ENCODE results near the gene NAGPA.

GRCh38 chr16:5034167-5034523 is 410 bp upstream of the NAGPA start:
- no peak for TF ChIP-seq SUZ12 (IDR thresholded peaks at IDR 0.05; ENCODE audit: unreplicated experiment)
- no peak for TF ChIP-seq ZBTB4 (CRISPR knock-in tag; IDR thresholded peaks at IDR 0.05)
- TF ChIP-seq POLR2A (IDR thresholded peaks at IDR 0.05; ENCODE audit: low read depth, low read length), result no peak
- TF ChIP-seq TCF12 (IDR thresholded peaks at IDR 0.05; ENCODE audit: low read depth, low read length), result no peak
- TF ChIP-seq PBX3 (IDR thresholded peaks at IDR 0.05; ENCODE audit: insufficient replicate concordance, low read depth, low read length), result no peak
- no peak for TF ChIP-seq SIN3A (IDR thresholded peaks at IDR 0.05; ENCODE audit: low read depth, low read length)
- no peak for TF ChIP-seq ATF2 (IDR thresholded peaks at IDR 0.05; ENCODE audit: low read length)
- no peak for TF ChIP-seq EZH2 (IDR thresholded peaks at IDR 0.05; ENCODE audit: borderline replicate concordance, control insufficient read depth, low read depth, low read length)
- TF ChIP-seq POLR2AphosphoS5 (IDR thresholded peaks at IDR 0.05; ENCODE audit: low read length), result no peak
- no peak for TF ChIP-seq FOXK2 (IDR thresholded peaks at IDR 0.05)
- TF ChIP-seq PML (IDR thresholded peaks at IDR 0.05; ENCODE audit: low read length), result no peak
- no peak for TF ChIP-seq SUPT20H (IDR thresholded peaks at IDR 0.05; ENCODE audit: borderline replicate concordance, control insufficient read depth, low read depth, low read length)

Data from GM12878 (cell line).